GM18873 (cell line): ENCODE data around the gene DUOXA1.
"Not testable (repeated sequence)": the region's sequence is repeated elsewhere in the genome, so short reads cannot be mapped to it uniquely, and the experiment has no call there.

Experiments used
- ATAC-seq: cut with Tn5 transposase; IDR thresholded peaks from one replicate; pipeline ENCODE4 v1.9.1; 2021; ENCODE audit warnings: mild to moderate bottlenecking, moderate library complexity, moderate number of reproducible peaks; ENCODE audit not compliant: unreplicated experiment, low FRiP score

DUOXA1 gene

GRCh38 chr15:45093622-45094357 lies 35.9 kb downstream of the DUOXA1 start:
- ATAC-seq: no peak

- no peak for ATAC-seq
Measured at GRCh38 chr15:45093013-45093412, 36.7 kb downstream of the DUOXA1 start.

- no peak for ATAC-seq
Measured at GRCh38 chr15:45091576-45091975, 38.1 kb downstream of the DUOXA1 start.

DNA sequence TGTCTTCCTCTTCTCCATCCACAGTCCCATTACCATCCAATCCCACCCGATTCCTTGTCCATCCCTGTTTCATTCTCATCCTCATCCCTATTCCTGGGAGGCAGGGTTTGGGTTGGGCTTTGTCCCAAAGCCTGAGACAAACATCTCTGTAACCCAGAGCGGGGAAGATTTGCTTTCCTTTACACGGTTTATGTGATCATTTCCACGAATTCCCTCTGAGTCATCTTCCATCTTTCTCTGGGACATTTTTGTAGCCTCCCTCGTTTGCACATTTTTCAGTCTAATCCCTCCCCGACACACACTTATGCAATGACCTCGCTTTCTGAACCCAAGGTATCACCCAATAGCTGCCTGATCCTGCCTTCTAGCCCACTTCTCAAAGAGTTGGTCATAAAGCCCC lies 38.5 kb downstream of the DUOXA1 start:
- no peak for ATAC-seq

DNA sequence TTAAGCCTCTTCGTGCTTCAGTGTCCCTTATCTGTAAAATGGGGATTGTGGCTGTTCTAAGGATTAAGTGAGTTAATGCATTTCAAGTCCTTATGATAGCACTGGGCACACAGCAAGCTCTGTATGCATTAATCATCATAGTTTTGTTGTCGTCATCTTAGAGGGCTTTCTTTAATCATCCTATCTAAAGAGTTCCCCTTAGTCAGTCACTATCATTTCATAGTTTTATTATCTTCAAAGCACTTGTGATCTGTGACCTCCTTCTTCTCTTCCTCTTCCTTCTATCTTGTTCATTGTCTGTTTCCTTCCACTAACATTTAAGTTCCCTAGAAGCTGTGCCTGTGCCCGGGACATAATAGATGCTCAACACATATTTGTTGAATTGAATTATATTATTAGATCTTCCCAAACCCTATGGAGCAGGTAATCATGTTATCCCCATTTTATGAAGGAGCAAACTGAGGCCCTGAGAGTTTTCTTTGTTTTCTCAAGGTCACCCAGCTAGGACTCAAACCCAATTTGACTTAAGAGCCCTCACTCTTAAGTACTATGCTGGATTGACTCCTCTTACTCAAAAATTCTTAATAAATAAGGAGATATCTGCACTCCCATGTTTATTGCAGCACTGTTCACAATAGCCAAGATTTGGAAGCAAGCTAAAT lies 39.8 kb downstream of the DUOXA1 start:
- ATAC-seq: no peak

GRCh38 chr15:45088801-45089711 lies 40.6 kb downstream of the DUOXA1 start:
- ATAC-seq: no peak

- ATAC-seq: no peak
Measured at GRCh38 chr15:45087513-45087912, 42.2 kb downstream of the DUOXA1 start.

DNA sequence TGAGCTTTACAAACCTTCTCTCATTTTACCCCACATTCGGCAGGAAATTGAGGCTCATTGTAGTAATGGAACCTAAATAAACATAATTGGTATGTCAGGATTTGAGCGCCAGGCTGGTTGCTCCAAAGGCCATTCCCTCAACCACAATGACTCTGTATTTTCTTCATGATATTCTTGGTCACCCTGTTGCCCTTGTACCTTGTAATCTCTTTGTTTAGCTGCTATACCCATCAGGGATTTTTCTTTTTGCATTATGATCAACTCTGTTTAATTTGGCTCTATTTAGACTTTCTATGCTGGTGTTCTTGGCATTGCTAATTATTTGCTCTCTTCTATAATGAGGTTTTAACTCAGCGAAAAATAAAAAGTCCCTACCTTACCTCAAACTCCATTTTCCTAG lies 45.5 kb downstream of the DUOXA1 start:
- no peak for ATAC-seq

GRCh38 chr15:45083223-45083622 lies 46.5 kb downstream of the DUOXA1 start:
- ATAC-seq: no peak

DNA sequence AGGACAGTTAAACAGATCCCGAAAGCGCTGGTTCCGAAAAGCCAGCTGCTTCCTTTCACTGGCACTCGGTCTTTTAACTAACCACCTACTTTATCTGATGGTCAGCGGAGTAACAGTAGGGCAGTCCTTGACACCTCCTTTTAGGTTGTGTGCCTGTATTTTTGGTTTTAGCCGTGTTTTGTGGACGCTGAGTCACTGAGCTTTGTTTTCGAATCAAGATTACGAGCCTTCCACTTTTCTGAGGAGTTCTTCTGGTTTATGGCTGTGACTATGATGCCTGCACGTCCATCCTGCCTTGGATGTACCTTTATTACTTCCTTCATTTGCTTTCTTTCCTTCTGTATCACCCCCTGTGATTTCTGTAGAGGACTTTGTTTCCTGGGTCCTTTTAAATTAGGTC lies 47.3 kb downstream of the DUOXA1 start:
- ATAC-seq: not testable (repeated sequence)

GRCh38 chr15:45080593-45080992 lies 49.1 kb downstream of the DUOXA1 start:
- ATAC-seq: not testable (repeated sequence)

- ATAC-seq: not testable (repeated sequence)
Measured at GRCh38 chr15:45079628-45080246, 49.9 kb downstream of the DUOXA1 start.

- not testable (repeated sequence) for ATAC-seq
Measured at GRCh38 chr15:45079201-45079600, 50.5 kb downstream of the DUOXA1 start.

DNA sequence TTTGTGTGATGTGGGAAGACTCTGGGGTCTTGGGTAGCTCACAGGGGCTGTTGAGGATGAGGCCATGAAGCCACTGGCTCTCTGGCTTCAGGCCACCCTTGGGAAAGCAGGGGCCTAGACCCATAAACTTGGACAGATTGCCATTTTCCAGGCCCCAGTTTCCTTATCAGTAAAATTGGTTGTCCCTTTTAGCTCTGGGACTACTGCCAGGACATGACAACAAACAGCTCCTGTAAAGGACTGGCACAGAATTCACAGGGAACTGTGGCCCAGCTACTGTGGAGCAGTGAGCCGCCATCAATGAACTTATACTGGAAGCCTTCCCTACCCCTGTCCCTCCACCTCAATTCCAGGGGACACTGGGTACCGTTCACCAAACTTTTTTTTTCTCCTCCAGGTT lies 52.3 kb downstream of the DUOXA1 start:
- ATAC-seq: not testable (repeated sequence)

DNA sequence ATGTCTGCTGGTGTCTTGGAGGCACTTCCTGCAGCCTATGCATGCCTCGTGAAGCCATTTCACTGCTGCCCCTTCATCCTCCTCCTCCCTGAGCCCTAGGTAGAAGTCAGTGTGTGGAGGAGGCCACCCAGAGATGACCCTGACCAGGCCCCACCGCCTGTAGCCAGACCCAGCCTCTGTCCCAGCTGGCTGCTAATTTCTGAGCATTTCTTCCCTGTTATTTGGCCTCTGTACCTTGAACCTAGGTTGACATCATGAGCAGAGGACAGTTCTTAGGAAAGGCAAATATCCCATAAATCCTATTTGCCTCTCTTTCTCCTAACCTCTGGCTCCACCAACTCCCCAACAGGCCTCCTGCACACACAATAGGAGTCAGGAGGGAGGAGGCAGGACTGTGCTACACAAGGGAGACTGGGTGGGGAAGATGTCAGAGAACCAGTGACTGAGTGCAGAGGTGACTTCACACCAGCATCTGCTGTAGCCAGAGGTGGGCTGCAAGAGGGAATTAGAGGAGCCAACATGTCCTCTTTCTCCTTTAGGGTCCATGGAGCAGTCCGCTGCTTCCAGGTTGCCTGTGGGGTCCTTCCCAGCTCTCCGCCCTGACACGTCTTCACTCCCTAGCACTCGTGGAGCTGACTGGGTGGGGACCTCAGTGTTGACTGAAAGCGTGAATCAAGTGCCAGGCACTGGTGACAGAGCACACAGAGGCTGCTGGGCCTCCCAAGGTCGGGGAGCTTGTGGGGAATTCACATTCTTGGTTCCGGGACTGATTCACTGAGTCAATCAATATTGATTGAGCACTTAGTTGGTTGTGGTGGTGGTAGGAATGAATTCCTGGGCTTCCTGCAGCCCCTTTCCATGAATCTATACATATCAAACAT lies 54.0 kb downstream of the DUOXA1 start:
- ATAC-seq: not testable (repeated sequence)

DNA sequence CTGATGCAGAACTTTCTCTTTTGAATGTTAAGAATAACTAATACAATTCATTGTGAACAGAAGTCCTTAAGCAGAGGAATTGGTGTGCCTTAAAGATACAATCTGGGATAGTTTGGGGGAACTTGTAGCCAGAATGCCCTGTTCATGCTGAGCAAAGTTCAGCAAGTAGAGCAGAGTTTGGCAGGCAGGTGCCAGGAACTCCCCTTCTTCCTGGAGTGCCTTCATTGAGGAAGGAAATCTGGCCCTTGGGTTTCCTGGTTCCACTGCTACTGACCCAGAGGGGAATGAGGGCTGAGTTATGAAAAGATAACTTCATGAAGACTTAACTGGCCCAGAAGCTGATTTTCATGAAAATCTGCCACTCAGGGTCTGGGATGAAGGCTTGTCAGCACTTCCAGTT lies 56.1 kb downstream of the DUOXA1 start:
- not testable (repeated sequence) for ATAC-seq

- not testable (repeated sequence) for ATAC-seq
Measured at GRCh38 chr15:45069942-45070360, 59.7 kb downstream of the DUOXA1 start.
